Epithelial cell of proximal tubule (primary cell): ENCODE measurements around the gene AKAP13. TPM values are rescaled to one million over a fixed set of nuclear protein-coding genes. Genes with fewer than 3 reads are reported as not detected.
"Not testable (repeated sequence)": the region's sequence is repeated elsewhere in the genome, so short reads cannot be mapped to it uniquely, and the experiment has no call there.

ENCODE experiments used
- DNase-seq: peaks from one replicate; pipeline ENCODE4 v3.0.0-alpha.2; 2011; ENCODE audit warnings: low read depth
- H3K4me3 ChIP-seq: 2 replicates; pipeline ENCODE4 v1.5.1; 2011; ENCODE audit warnings: low read depth, mild to moderate bottlenecking, low read length
- total RNA-seq: library from RNA; depleted of rRNA; stranded (reverse); fragments of >200 nt; gene quantifications from 2 replicates; pipeline ENCODE4 v1.2.3, GENCODE V29; 2015
- TF ChIP-seq, protein P1 (sequence below): conservative IDR thresholded peaks from 2 replicates; pipeline ENCODE4 v1.5.1; 2012; ENCODE audit warnings: low read depth, mild to moderate bottlenecking, low read length

The AKAP13 gene
- total RNA-seq, 1 donor from 2014 or later = 40.9 TPM

DNA sequence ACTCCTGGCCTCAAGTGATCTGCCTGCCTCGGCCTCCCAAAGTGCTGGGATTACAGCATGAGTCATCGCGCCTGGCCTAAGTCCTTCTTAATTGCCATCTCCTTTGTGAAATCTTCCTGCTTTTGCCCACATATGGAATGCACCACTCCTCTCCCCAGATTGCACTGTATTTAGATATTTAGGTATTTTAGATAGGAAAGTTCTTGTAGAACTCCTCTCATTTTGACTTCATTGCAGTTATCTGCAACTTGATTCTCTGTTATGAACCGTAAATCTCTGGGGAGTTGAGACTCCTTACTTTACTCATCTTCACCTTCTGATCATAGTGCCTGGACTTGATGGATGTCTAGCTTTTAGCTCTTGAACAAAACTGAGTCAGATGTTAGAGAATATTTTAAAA lies 150.7 kb downstream of the AKAP13 start:
- TF ChIP-seq, protein P1, sequence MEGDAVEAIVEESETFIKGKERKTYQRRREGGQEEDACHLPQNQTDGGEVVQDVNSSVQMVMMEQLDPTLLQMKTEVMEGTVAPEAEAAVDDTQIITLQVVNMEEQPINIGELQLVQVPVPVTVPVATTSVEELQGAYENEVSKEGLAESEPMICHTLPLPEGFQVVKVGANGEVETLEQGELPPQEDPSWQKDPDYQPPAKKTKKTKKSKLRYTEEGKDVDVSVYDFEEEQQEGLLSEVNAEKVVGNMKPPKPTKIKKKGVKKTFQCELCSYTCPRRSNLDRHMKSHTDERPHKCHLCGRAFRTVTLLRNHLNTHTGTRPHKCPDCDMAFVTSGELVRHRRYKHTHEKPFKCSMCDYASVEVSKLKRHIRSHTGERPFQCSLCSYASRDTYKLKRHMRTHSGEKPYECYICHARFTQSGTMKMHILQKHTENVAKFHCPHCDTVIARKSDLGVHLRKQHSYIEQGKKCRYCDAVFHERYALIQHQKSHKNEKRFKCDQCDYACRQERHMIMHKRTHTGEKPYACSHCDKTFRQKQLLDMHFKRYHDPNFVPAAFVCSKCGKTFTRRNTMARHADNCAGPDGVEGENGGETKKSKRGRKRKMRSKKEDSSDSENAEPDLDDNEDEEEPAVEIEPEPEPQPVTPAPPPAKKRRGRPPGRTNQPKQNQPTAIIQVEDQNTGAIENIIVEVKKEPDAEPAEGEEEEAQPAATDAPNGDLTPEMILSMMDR = no peak
- H3K4me3 ChIP-seq = no peak overlapping the region
- no peak for DNase-seq

DNA sequence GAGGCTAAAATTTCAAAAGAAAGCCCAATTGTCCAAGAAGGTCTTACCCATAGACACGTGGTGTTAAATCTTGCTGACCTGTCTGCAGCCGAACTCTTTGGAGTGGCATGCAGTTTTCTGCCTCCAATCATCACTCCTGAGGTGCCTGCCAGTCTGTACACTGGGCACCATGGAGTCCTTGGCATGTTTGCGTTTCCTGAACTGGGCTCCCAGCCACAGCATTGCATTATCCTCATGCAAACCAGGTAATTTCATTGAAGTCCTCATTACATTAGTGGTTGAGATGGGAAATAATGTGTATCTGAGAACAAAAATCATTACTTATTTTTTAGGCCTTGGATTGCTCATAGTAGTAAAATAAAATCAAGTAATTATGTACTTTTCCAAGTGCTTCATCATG lies 152.3 kb downstream of the AKAP13 start:
- H3K4me3 ChIP-seq = no peak overlapping the region
- DNase-seq = no peak

DNA sequence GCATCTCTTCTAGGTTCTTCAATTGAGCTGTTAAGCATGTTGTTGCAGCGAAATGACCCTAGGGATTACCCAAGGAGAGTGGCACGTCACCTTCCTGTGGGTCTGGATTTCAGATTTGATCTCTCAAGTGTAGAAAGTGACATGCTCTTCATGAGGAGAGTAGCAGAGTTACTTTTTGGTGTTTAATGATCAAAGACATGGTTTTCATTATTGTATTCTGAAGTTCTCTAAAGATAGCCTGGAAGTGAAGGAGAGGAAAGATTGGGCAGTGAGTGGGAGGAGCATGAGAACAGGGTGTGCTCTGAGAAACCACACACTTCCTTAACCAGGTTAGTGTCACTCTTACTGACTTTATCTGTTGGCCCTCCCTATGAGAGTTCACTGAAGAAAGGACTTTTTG lies 153.6 kb downstream of the AKAP13 start:
- TF ChIP-seq, protein P1 = no peak
- H3K4me3 ChIP-seq = no peak overlapping the region
- DNase-seq = no peak

More for the DNA sequence above, 152.3 kb downstream of the AKAP13 start:
- TF ChIP-seq, protein P1 = no peak

DNA sequence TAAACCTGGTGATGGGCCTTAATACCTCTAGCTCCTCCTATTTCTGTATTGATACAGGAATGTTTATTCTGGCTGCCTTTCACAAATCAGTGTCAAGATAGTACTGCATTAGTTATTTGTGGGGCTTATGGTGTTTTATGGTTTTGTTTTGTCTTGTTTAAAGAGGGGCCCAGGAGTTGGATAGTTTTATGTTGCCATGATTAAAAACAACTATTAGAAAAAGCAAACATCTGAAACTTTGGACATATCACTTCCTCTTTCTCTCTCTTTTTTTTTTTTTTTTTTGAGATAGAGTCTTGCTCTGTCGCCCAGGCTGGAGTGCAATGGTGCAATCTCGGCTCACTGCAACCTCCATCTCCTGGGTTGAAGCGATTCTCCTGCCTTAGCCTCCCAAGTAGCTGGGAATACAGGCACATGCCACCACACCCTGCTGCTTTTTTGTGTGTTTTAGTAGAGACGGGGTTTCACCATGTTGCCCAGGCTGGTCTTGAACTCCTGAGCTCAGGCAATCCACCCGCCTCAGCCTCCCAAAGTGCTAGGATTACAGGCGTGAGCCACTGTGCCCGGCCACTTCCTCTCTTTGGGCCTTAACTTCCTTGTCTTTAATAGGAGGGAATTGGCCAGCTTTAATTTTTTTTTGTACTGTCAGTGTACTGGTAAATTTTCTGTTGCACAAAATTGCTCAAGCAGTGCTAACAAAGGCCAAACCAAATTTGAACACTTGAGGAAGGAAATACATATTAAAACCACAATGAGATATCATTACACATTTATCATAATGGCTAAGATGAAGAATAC lies 155.3 kb downstream of the AKAP13 start:
- H3K4me3 ChIP-seq, DNase-seq: not testable (repeated sequence)

- TF ChIP-seq, protein P1 = no peak
- no peak for DNase-seq
- H3K4me3 ChIP-seq = no peak overlapping the region
Observed at GRCh38 chr15:85536341-85536740, 155.9 kb downstream of the AKAP13 start.

GRCh38 chr15:85539491-85539890 lies 159.1 kb downstream of the AKAP13 start:
- DNase-seq = no peak
- TF ChIP-seq, protein P1 = no peak
- no peak overlapping the region for H3K4me3 ChIP-seq

DNA sequence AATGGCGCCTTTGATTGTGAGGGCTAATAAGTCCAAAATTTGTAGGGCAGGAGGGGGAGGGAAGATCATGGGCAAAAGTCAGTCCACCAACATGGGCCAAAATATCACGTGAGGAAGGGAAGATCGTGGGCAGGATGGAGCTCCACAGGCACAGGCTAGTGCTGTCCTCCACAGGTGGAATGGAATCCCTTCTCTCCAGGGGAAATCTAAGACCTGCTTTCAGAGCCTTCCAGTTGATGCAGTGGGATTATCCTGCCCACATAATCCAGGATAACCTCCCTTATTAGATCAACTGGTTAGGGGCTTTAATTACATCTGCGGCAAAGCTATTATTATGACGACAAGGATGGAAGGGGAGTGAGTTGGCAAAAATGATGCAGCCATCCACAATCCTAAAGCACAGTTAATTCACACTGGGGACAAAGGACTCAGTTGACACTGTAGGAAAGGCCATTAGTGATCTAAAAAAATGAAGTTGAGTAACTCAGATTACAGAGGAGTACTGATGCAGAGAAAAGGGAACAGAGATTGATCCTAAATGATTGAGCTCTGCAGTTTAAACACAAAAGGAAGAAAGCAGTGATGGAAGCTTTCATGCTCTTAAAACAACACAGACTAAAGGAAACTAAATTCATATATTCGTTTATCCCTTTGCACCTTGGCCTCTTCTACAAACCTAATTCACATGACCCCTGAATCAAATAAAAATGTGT lies 159.8 kb downstream of the AKAP13 start:
- TF ChIP-seq, protein P1 = no peak
- H3K4me3 ChIP-seq = no peak overlapping the region
- no peak for DNase-seq
